OCI-LY7 (cell line): ENCODE measurements around the gene MYPN. TPM values are rescaled to one million over a fixed set of nuclear protein-coding genes. Genes with fewer than 3 reads are reported as not detected.

Experiments used
- BruUV-seq: library from RNA; stranded (reverse); fragments of 400-500 nt; replicated peaks from 2 replicates; lab custom pipeline; 2021; lab: Mats Ljungman, UMichigan
- CTCF ChIA-PET: fragments of 300-600 bp; sonication (Branson Sonifier 250); formaldehyde crosslinking; loops from one replicate; lab custom pipeline; 2022; ENCODE audit warnings: antibody characterized with exemption; ENCODE audit not compliant: unreplicated experiment; lab: Charles Lee
- POLR2A ChIA-PET: fragments of 300-600 bp; sonication (Branson Sonifier 250); formaldehyde crosslinking; loops from one replicate; lab custom pipeline; 2022; ENCODE audit warnings: antibody characterized with exemption; lab: Charles Lee
- DNase-seq: peaks from one replicate; pipeline ENCODE4 v3.0.0-alpha.2; 2015; ENCODE audit warnings: low spot score
- H2AFZ ChIP-seq: fragments of 200-600 bp; sonication (generic), shearing (Covaris generic); 2 replicates; pipeline ENCODE4 v1.6.1; 2014; ENCODE audit warnings: mild to moderate bottlenecking, antibody characterized with exemption, low read length, moderate library complexity
- H3K27ac ChIP-seq: fragments of 200-600 bp; sonication (generic); 2 replicates; pipeline ENCODE4 v1.5.1; 2014; ENCODE audit warnings: mixed run types, low read depth, mild to moderate bottlenecking, moderate library complexity, low read length, inconsistent platforms; ENCODE audit not compliant: poor library complexity, severe bottlenecking
- H3K36me3 ChIP-seq: fragments of 200-600 bp; sonication (generic); 2 replicates; pipeline ENCODE4 v1.6.1; 2014; ENCODE audit warnings: mild to moderate bottlenecking, antibody characterized with exemption, low read length, moderate library complexity, mixed read lengths; ENCODE audit not compliant: insufficient read depth
- H3K4me1 ChIP-seq: fragments of 200-600 bp; sonication (generic); 2 replicates; pipeline ENCODE4 v1.5.1; 2014; ENCODE audit warnings: mild to moderate bottlenecking, low read length; ENCODE audit not compliant: insufficient read depth, poor library complexity, severe bottlenecking
- H3K4me2 ChIP-seq: fragments of 200-600 bp; sonication (generic); 2 replicates; pipeline ENCODE4 v1.6.1; 2014; ENCODE audit warnings: mild to moderate bottlenecking, low read length
- H3K4me3 ChIP-seq: fragments of 200-600 bp; sonication (generic); 2 replicates; pipeline ENCODE4 v1.5.1; 2014; ENCODE audit warnings: mild to moderate bottlenecking, low read depth, low read length; ENCODE audit not compliant: poor library complexity, severe bottlenecking
- H3K79me2 ChIP-seq: fragments of 200-600 bp; sonication (generic); 2 replicates; pipeline ENCODE4 v1.6.1; 2016; ENCODE audit warnings: low read depth, mild to moderate bottlenecking, low read length, moderate library complexity, mixed read lengths; ENCODE audit not compliant: insufficient read depth
- H3K9me2 ChIP-seq: fragments of 200-600 bp; sonication (generic); 2 replicates; pipeline ENCODE4 v1.6.1; 2016; ENCODE audit warnings: mild to moderate bottlenecking, low read length, mixed read lengths; ENCODE audit not compliant: insufficient read depth
- H3K9me3 ChIP-seq: fragments of 200-600 bp; sonication (generic); 2 replicates; pipeline ENCODE4 v1.6.1; 2014; ENCODE audit warnings: mild to moderate bottlenecking, mixed run types, low read length, mixed read lengths
- H4K20me1 ChIP-seq: fragments of 200-600 bp; sonication (generic); 2 replicates; pipeline ENCODE4 v1.6.1; 2014; ENCODE audit warnings: mild to moderate bottlenecking, antibody characterized with exemption, low read length, moderate library complexity, mixed read lengths; ENCODE audit not compliant: insufficient read depth
- EZH2phosphoT487 ChIP-seq: fragments of 200-600 bp; sonication (generic); IDR thresholded peaks from 2 replicates; pipeline ENCODE4 v1.6.1; 2018; ENCODE audit warnings: low read depth, borderline replicate concordance, mild to moderate bottlenecking, mixed run types, antibody characterized with exemption, low read length, moderate library complexity, mixed read lengths
- intact Hi-C: fragments of 100-400 bp; cut with micrococcal nuclease; formaldehyde crosslinking; loops from one replicate; pipeline ENCODE4 v1.10.0; 2022; ENCODE audit not compliant: unreplicated experiment
- total RNA-seq, 2 experiments: library from RNA; depleted of rRNA in 1 of 2; stranded (reverse); fragments of >200 nt in 1 of 2; shearing (Covaris generic) in 1 of 2; gene quantifications; 2 replicates each; pipeline ENCODE4 v1.2.3, GENCODE V29; 2014 to 2022
- TF ChIP-seq, protein P1 (sequence below): fragments of 200-600 bp; sonication (generic); conservative IDR thresholded peaks from 2 replicates; pipeline ENCODE4 v1.5.1; 2014; ENCODE audit warnings: mild to moderate bottlenecking, antibody characterized with exemption, low read length, moderate library complexity, mixed read lengths

The MYPN gene
- total RNA-seq, 2 experiments from 2014 or later: 0.06 TPM; not detected in 1

DNA sequence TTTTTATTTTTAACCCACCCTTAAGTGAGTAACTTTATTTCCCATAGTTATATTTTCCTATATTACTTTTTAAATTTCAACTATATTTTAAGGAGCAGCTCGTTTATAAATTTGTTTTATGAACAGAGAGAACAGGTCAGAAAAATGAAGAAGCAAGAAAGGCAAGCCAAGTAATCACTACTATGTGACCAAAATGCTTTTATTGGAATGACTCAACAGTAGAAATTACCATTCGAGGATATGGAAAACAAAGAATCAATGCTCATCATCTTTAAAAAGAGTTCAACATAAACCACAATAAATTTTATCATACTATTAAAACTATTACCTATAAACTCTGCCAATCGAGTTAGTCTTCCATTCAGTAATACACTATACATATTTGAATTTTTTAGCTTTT, 41.8 kb upstream of the MYPN start:
- Histone ChIP-seq H3K79me2 (peaks cover 45% of the 10 kb centered on the region), H3K27ac (no peak overlapping the region)

GRCh38 chr10:68073631-68074030, 35.7 kb upstream of the MYPN start:
- DNase-seq: no peak
- H3K9me3 ChIP-seq: no peaks in the 10 kb centered on the region
- H2AFZ ChIP-seq: no peak overlapping the region; the same call in 1 of the 2 replicates
- intact Hi-C loops: loop anchor here (2.0 to 10.0 kb wide), 5 partner anchors 219 to 453 kb away; partner anchors contain the start of gene SLC25A16
- peak overlapping the region; percentile 90 for H3K4me2 ChIP-seq
- peaks cover 14% of the 10 kb centered on the region; the same call in 1 of the 2 replicates for H4K20me1 ChIP-seq
- H3K79me2 ChIP-seq: peaks cover 55% of the 10 kb centered on the region
- peak overlapping the region; percentile 85 for H3K4me3 ChIP-seq
- H3K9me2 ChIP-seq: no peaks in the 10 kb centered on the region
- no peak for TF ChIP-seq EZH2phosphoT487
- TF ChIP-seq, protein P1, sequence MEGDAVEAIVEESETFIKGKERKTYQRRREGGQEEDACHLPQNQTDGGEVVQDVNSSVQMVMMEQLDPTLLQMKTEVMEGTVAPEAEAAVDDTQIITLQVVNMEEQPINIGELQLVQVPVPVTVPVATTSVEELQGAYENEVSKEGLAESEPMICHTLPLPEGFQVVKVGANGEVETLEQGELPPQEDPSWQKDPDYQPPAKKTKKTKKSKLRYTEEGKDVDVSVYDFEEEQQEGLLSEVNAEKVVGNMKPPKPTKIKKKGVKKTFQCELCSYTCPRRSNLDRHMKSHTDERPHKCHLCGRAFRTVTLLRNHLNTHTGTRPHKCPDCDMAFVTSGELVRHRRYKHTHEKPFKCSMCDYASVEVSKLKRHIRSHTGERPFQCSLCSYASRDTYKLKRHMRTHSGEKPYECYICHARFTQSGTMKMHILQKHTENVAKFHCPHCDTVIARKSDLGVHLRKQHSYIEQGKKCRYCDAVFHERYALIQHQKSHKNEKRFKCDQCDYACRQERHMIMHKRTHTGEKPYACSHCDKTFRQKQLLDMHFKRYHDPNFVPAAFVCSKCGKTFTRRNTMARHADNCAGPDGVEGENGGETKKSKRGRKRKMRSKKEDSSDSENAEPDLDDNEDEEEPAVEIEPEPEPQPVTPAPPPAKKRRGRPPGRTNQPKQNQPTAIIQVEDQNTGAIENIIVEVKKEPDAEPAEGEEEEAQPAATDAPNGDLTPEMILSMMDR: no peak
- peaks cover 15% of the 10 kb centered on the region for H3K4me1 ChIP-seq
- BruUV-seq: no TSS peak
- POLR2A ChIA-PET: interaction anchor here (1.3 to 1.4 kb wide), 2 partner anchors 13 to 188 kb away, joined by 5 to 7 read pairs; no protein-coding TSS in a partner anchor
- H3K36me3 ChIP-seq: peaks cover 41% of the 10 kb centered on the region
- CTCF ChIA-PET: no interaction called here
- peak overlapping the region; percentile 83 for H3K27ac ChIP-seq

More for the DNA sequence above, 41.8 kb upstream of the MYPN start:
- no TSS peak for BruUV-seq
- H3K4me2 ChIP-seq: no peak overlapping the region
- H3K4me1 ChIP-seq: peaks cover 9% of the 10 kb centered on the region
- no peak for DNase-seq
- POLR2A ChIA-PET: interaction anchor here (0.5 to 1.2 kb wide), 7 partner anchors 9 to 280 kb away, joined by 3 to 7 read pairs (median 4); no protein-coding TSS in a partner anchor
- H3K9me2 ChIP-seq: no peaks in the 10 kb centered on the region
- no peak overlapping the region for H3K4me3 ChIP-seq
- TF ChIP-seq EZH2phosphoT487: no peak
- TF ChIP-seq, protein P1: no peak
- H4K20me1 ChIP-seq: no peaks in the 10 kb centered on the region
- H2AFZ ChIP-seq: no peak overlapping the region
- no peaks in the 10 kb centered on the region for H3K9me3 ChIP-seq
- H3K36me3 ChIP-seq: peaks cover 67% of the 10 kb centered on the region
- CTCF ChIA-PET: interaction anchor here (0.6 kb wide), 1 partner anchor 11 kb away, joined by 3 read pairs; no protein-coding TSS in a partner anchor
- intact Hi-C loops: no loop called here
